Measurements from ENCODE around the gene AMACR.

- no peak for TF ChIP-seq EZH2phosphoT487 (IDR thresholded peaks at IDR 0.05; ENCODE audit: borderline replicate concordance, low read depth, low read length)
- TF ChIP-seq CTCF (conservative IDR thresholded peaks at IDR 0.05; ENCODE audit: low read length), result no peak
These were observed 22.2 kb upstream of the AMACR start for GRCh38 chr5:34030048-34030447.

All from OCI-LY7 (cell line).